IMR-90 (cell line): ENCODE results near the gene PLA2G2C. TPM values are rescaled to one million over a fixed set of nuclear protein-coding genes. Genes with fewer than 3 reads are reported as not detected.

Experiments used
- ATAC-seq: fragments of 200-7000 bp; cut with Tn5 transposase; 2 replicates; pipeline ENCODE4 v1.9.1; 2020; ENCODE audit warnings: low read depth, mild to moderate bottlenecking, moderate library complexity
- BruUV-seq: library from RNA; stranded (reverse); fragments of 400-500 nt; replicated peaks from 2 replicates; lab custom pipeline; 2021; lab: Mats Ljungman, UMichigan
- CTCF ChIA-PET: fragments of 300-600 bp; formaldehyde crosslinking; extraction: SDS; loops from one replicate; lab custom pipeline; 2021; ENCODE audit warnings: antibody characterized with exemption; lab: Yijun Ruan, JAX
- POLR2A ChIA-PET: fragments of 300-600 bp; sonication (Branson Sonifier 250); formaldehyde crosslinking; loops from one replicate; lab custom pipeline; 2022; ENCODE audit warnings: antibody characterized with exemption; ENCODE audit not compliant: unreplicated experiment; lab: Charles Lee
- DNase-seq: peaks from one replicate; pipeline ENCODE4 v3.0.0; 2013
- H2AFZ ChIP-seq: replicated peaks from 2 replicates; pipeline ENCODE3; 2013; ENCODE audit warnings: low read length, mild to moderate bottlenecking; ENCODE audit not compliant: poor library complexity
- H2AK5ac ChIP-seq: 2 replicates; pipeline ENCODE4 v1.6.1; 2013; ENCODE audit warnings: low read depth, low read length, inconsistent platforms
- H2AK9ac ChIP-seq: replicated peaks from 2 replicates; pipeline ENCODE3; 2013; ENCODE audit warnings: mild to moderate bottlenecking, low read depth, low read length, moderate library complexity; ENCODE audit not compliant: poor library complexity
- H2BK120ac ChIP-seq: 2 replicates; pipeline ENCODE4 v1.6.1; 2013; ENCODE audit warnings: low read depth, low read length, inconsistent platforms
- H2BK15ac ChIP-seq: 3 replicates; pipeline ENCODE4 v1.6.1; 2013; ENCODE audit warnings: low read depth, low read length, inconsistent platforms
- H2BK20ac ChIP-seq: 2 replicates; pipeline ENCODE4 v1.6.1; 2013; ENCODE audit warnings: low read depth, mild to moderate bottlenecking, inconsistent platforms, low read length, moderate library complexity
- H2BK5ac ChIP-seq: 2 replicates; pipeline ENCODE4 v1.6.1; 2013; ENCODE audit warnings: mild to moderate bottlenecking, low read depth, low read length, inconsistent platforms; ENCODE audit not compliant: poor library complexity, severe bottlenecking
- H3K14ac ChIP-seq: replicated peaks from 2 replicates; pipeline ENCODE4 v1.6.1; 2013; ENCODE audit warnings: low read depth, low read length, inconsistent platforms
- H3K18ac ChIP-seq: 2 replicates; pipeline ENCODE4 v1.6.1; 2013; ENCODE audit warnings: low read depth, low read length, control low read depth
- H3K23ac ChIP-seq: 2 replicates; pipeline ENCODE4 v1.6.1; 2013; ENCODE audit warnings: low read depth, low read length, inconsistent platforms
- H3K27ac ChIP-seq: 2 replicates; pipeline ENCODE4 v1.5.1; 2013; ENCODE audit warnings: mild to moderate bottlenecking, control low read depth, low read length; ENCODE audit not compliant: insufficient read depth
- H3K27me3 ChIP-seq: 2 replicates; pipeline ENCODE4 v1.6.1; 2013; ENCODE audit warnings: low read length; ENCODE audit not compliant: control insufficient read depth, insufficient read depth
- H3K36me3 ChIP-seq: 2 replicates; pipeline ENCODE4 v1.6.1; 2013; ENCODE audit warnings: low read length, mixed read lengths; ENCODE audit not compliant: control insufficient read depth, insufficient read depth
- H3K4ac ChIP-seq: 2 replicates; pipeline ENCODE4 v1.6.1; 2013; ENCODE audit warnings: low read depth, low read length, inconsistent platforms
- H3K4me1 ChIP-seq: 2 replicates; pipeline ENCODE4 v1.6.1; 2013; ENCODE audit warnings: low read length, mixed read lengths; ENCODE audit not compliant: control insufficient read depth, insufficient read depth
- H3K4me2 ChIP-seq: 2 replicates; pipeline ENCODE4 v1.6.1; 2013; ENCODE audit warnings: low read depth, mild to moderate bottlenecking, control low read depth, low read length, moderate library complexity
- H3K4me3 ChIP-seq: 2 replicates; pipeline ENCODE4 v1.5.1; 2013; ENCODE audit warnings: low read depth, mild to moderate bottlenecking, control low read depth, low read length, moderate library complexity; ENCODE audit not compliant: insufficient read depth
- H3K56ac ChIP-seq: 2 replicates; pipeline ENCODE4 v1.6.1; 2013; ENCODE audit warnings: low read length, inconsistent platforms; ENCODE audit not compliant: insufficient read depth; ENCODE audit errors: extremely low read depth
- H3K79me1 ChIP-seq, 2 experiments: 2 replicates each; pipeline ENCODE4 v1.6.1; 2013; ENCODE audit warnings: low read length in 2 of 2, inconsistent platforms in 1 of 2, low read depth in 1 of 2
- H3K9ac ChIP-seq: 2 replicates; pipeline ENCODE4 v1.6.1; 2013; ENCODE audit warnings: low read depth, low read length, control low read depth
- H3K9me1 ChIP-seq: 2 replicates; pipeline ENCODE4 v1.6.1; 2013; ENCODE audit warnings: low read length, inconsistent platforms; ENCODE audit not compliant: insufficient read depth
- H3K9me3 ChIP-seq: 2 replicates; pipeline ENCODE4 v1.6.1; 2013; ENCODE audit warnings: low read length; ENCODE audit not compliant: control insufficient read depth, insufficient read depth
- H4K20me1 ChIP-seq: 2 replicates; pipeline ENCODE4 v1.6.1; 2013; ENCODE audit warnings: low read length, inconsistent platforms; ENCODE audit not compliant: insufficient read depth
- H4K5ac ChIP-seq: 2 replicates; pipeline ENCODE4 v1.6.1; 2013; ENCODE audit warnings: mild to moderate bottlenecking, low read depth, low read length, control low read depth
- H4K8ac ChIP-seq, 2 experiments: 2 replicates each; pipeline ENCODE4 v1.6.1; 2013; ENCODE audit warnings: low read depth in 2 of 2, low read length in 2 of 2, control low read depth in 1 of 2, inconsistent platforms in 1 of 2
- H4K91ac ChIP-seq: 2 replicates; pipeline ENCODE4 v1.6.1; 2013; ENCODE audit warnings: low read depth, low read length, inconsistent platforms; ENCODE audit not compliant: insufficient read depth
- BHLHE40 ChIP-seq: fragments of 150-350 bp; IDR thresholded peaks from 2 replicates; pipeline ENCODE4 v1.6.1; 2016; ENCODE audit warnings: mild to moderate bottlenecking, low read depth, low read length
- CHD1 ChIP-seq: IDR thresholded peaks from 2 replicates; pipeline ENCODE4 v1.6.1; 2012; ENCODE audit warnings: low read depth, low read length, improper control_type of control experiment
- MXI1 ChIP-seq: IDR thresholded peaks from 2 replicates; pipeline ENCODE4 v1.6.1; 2012; ENCODE audit warnings: low read depth, mild to moderate bottlenecking, low read length, moderate library complexity, borderline replicate concordance
- NFE2L2 ChIP-seq: fragments of 150-350 bp; IDR thresholded peaks from 2 replicates; pipeline ENCODE4 v1.6.1; 2016; ENCODE audit warnings: low read depth, mild to moderate bottlenecking, low read length
- POLR2A ChIP-seq: IDR thresholded peaks from 2 replicates; pipeline ENCODE4 v1.6.1; 2012; ENCODE audit warnings: mild to moderate bottlenecking, low read depth, low read length
- SMC3 ChIP-seq: fragments of 150-350 bp; IDR thresholded peaks from 2 replicates; pipeline ENCODE4 v1.6.1; 2016; ENCODE audit warnings: low read depth, mild to moderate bottlenecking, antibody characterized with exemption, low read length, moderate library complexity
- WGBS, 2 experiments: methylation state at CpG; one replicate each; pipeline versions ENCODE4 v1.1.5 to v1.1.7; 2013; ENCODE audit warnings: missing lambda C conversion rate in 2 of 2; ENCODE audit not compliant: insufficient read length in 1 of 2; ENCODE audit errors: extremely low coverage in 2 of 2; 5-methylcytosine and 5-hydroxymethylcytosine counted together
- dilution Hi-C: fragments of 300-500 bp; cut with HindIII; formaldehyde crosslinking; loops from one replicate; pipeline ENCODE4 v1.14.3; 2018; ENCODE audit warnings: low sequenced_read_pairs; ENCODE audit not compliant: unreplicated experiment
- in situ Hi-C: fragments of 300-500 bp; cut with MboI; formaldehyde crosslinking; loops from 3 replicates; pipeline ENCODE4 v1.14.3; 2019; ENCODE audit warnings: low sequenced_read_pairs, inconsistent platforms, mixed read lengths
- intact Hi-C: fragments of 100-400 bp; cut with micrococcal nuclease; formaldehyde crosslinking; loops from 2 replicates; pipeline ENCODE4 v1.10.0; 2022
- polyA plus RNA-seq, 3 experiments: library from polyadenylated mRNA; depleted of rRNA; stranded (reverse); fragments of >200 nt; gene quantifications; 2 replicates each; pipeline ENCODE4 v1.2.3, GENCODE V29; 2012; ENCODE audit warnings: low replicate concordance in 1 of 3
- total RNA-seq: library from RNA; depleted of rRNA; stranded (reverse); fragments of >200 nt; gene quantifications from 2 replicates; pipeline ENCODE4 v1.2.3, GENCODE V29; 2012
- TF ChIP-seq, protein P1 (sequence below): fragments of 150-350 bp; IDR thresholded peaks from 2 replicates; pipeline ENCODE4 v1.6.1; 2017; ENCODE audit warnings: mild to moderate bottlenecking, antibody characterized with exemption, low read length, low read depth
- TF ChIP-seq, protein P2 (sequence below): fragments of 150-350 bp; IDR thresholded peaks from 2 replicates; pipeline ENCODE4 v1.6.1; 2016; ENCODE audit warnings: low read depth, mild to moderate bottlenecking, low read length, moderate library complexity, borderline replicate concordance

PLA2G2C gene
- total and polyA plus RNA-seq, 2 of the 4 experiments (the other 2 are of a cell fraction), result not detected

DNA sequence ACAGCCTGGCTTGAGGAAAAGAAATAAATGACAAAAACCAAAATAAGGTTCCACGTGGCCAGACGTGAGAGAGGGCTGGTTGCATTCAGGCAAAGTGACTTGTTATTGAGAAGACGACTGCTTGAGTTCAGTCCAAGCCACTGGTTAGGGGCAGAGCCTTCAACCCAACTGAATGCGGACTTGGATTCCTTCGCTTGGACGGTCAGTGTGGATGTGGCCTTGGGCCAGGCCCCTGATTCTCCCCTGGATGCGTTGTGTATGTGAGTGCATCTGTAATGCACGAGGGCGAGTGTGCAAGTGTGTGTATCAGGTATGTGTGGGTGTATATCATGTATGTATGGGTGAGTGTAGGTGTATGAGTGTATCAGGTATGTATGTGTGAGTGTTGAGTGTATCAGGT is 45.3 kb downstream of the PLA2G2C start:
- no peak overlapping the region for H3K14ac ChIP-seq
- POLR2A ChIA-PET, result no interaction called here
- no peaks in the 10 kb centered on the region for H3K36me3 ChIP-seq
- CTCF ChIA-PET, result no interaction called here
- no peak overlapping the region for H2AK5ac ChIP-seq
- H3K4me3 ChIP-seq, result no peak overlapping the region
- H4K20me1 ChIP-seq, result no peaks in the 10 kb centered on the region; the same call in 1 of the 2 replicates
- ATAC-seq (no peak), DNase-seq (no peak)
- no peak overlapping the region for H2BK15ac ChIP-seq
- no peak overlapping the region for H3K4ac ChIP-seq
- no peaks in the 10 kb centered on the region for H3K79me1 ChIP-seq
- no peaks in the 10 kb centered on the region for H3K9me3 ChIP-seq
- H3K18ac ChIP-seq, result no peak overlapping the region
- H3K56ac ChIP-seq, result no peak overlapping the region
- no peak overlapping the region for H2AFZ ChIP-seq
- no peaks in the 10 kb centered on the region for H3K4me1 ChIP-seq
- no peak overlapping the region for H3K4me2 ChIP-seq
- H2AK9ac ChIP-seq, result no peak overlapping the region
- H3K27me3 ChIP-seq, result peaks cover 25% of the 10 kb centered on the region
- 69% methylated on average over 3 of the region's 9 CpGs; no CpG with 5 or more reads in 1 of the 2 experiments for WGBS, 2 experiments
- BruUV-seq, result no TSS peak
- dilution Hi-C loops (no loop called here), intact Hi-C loops (no loop called here), in situ Hi-C loops (no loop called here)
- no peak overlapping the region for H3K27ac ChIP-seq
- no peak overlapping the region for H4K5ac ChIP-seq
- no peak overlapping the region for H4K91ac ChIP-seq
- H3K9me1 ChIP-seq, result 0 out of 2 replicates have a peak, but pooled peaks cover 3% of the 10 kb centered on the region
- no peak overlapping the region for H2BK120ac ChIP-seq
- H4K8ac ChIP-seq, result no peak overlapping the region
- no peak overlapping the region for H2BK20ac ChIP-seq
- no peak overlapping the region for H3K9ac ChIP-seq
- TF ChIP-seq, protein P1, sequence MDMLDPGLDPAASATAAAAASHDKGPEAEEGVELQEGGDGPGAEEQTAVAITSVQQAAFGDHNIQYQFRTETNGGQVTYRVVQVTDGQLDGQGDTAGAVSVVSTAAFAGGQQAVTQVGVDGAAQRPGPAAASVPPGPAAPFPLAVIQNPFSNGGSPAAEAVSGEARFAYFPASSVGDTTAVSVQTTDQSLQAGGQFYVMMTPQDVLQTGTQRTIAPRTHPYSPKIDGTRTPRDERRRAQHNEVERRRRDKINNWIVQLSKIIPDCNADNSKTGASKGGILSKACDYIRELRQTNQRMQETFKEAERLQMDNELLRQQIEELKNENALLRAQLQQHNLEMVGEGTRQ, result no peak
- TF ChIP-seq, protein P2, sequence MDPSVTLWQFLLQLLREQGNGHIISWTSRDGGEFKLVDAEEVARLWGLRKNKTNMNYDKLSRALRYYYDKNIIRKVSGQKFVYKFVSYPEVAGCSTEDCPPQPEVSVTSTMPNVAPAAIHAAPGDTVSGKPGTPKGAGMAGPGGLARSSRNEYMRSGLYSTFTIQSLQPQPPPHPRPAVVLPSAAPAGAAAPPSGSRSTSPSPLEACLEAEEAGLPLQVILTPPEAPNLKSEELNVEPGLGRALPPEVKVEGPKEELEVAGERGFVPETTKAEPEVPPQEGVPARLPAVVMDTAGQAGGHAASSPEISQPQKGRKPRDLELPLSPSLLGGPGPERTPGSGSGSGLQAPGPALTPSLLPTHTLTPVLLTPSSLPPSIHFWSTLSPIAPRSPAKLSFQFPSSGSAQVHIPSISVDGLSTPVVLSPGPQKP, result no peak
- TF ChIP-seq POLR2A (no peak), CHD1 (no peak), NFE2L2 (no peak), SMC3 (no peak), MXI1 (no peak), BHLHE40 (no peak)
- H2BK5ac ChIP-seq, result no peak overlapping the region
- no peak overlapping the region for H3K23ac ChIP-seq
